ENCODE data around the gene ZNF267.

Gene ZNF267

GRCh38 chr16:31862761-31863160, 10.8 kb upstream of the ZNF267 start:
- peaks cover 17% of the 10 kb centered on the region for H3K27me3 ChIP-seq (ENCODE audit: control insufficient read depth, low read length)
- no peak overlapping the region for H3K4me3 ChIP-seq (ENCODE audit: low read length)
- H3K4me1 ChIP-seq (ENCODE audit: control insufficient read depth, low read length) = no peaks in the 10 kb centered on the region
- no peaks in the 10 kb centered on the region for H3K9me3 ChIP-seq (ENCODE audit: control insufficient read depth, insufficient read depth, low read length)
- no peaks in the 10 kb centered on the region for H3F3A ChIP-seq (ENCODE audit: control insufficient read depth, insufficient read depth)
- no peaks in the 10 kb centered on the region for H4K20me1 ChIP-seq (ENCODE audit: control insufficient read depth, insufficient read depth, low read depth, low read length)
- H3K4me2 ChIP-seq (ENCODE audit: low read length) = no peak overlapping the region
- no peaks in the 10 kb centered on the region for H3K36me3 ChIP-seq (ENCODE audit: control insufficient read depth, low read length)
- TF ChIP-seq CTCF (IDR thresholded peaks at IDR 0.05; ENCODE audit: low read depth, low read length, poor library complexity, severe bottlenecking) (no peak), EZH2phosphoT487 (IDR thresholded peaks at IDR 0.05; ENCODE audit: borderline replicate concordance, low read length) (no peak)
- H3K9me2 ChIP-seq (replicated peaks; ENCODE audit: control insufficient read depth, low read length) = no peaks in the 10 kb centered on the region
- H3K27ac ChIP-seq (ENCODE audit: low read depth, low read length) = no peak overlapping the region
- H3K79me2 ChIP-seq (ENCODE audit: control insufficient read depth, low read length) = no peaks in the 10 kb centered on the region

GRCh38 chr16:31868164-31868563, 5.4 kb upstream of the ZNF267 start:
- H3K4me2 ChIP-seq (ENCODE audit: low read length) = peak overlapping the region; percentile 79
- H3K9me3 ChIP-seq (ENCODE audit: control insufficient read depth, insufficient read depth, low read length) = no peaks in the 10 kb centered on the region
- 0 out of 2 replicates have a peak, but pooled peaks cover 1% of the 10 kb centered on the region for H3K79me2 ChIP-seq (ENCODE audit: control insufficient read depth, low read length)
- no peak overlapping the region for H3K27ac ChIP-seq (ENCODE audit: low read depth, low read length)
- peaks cover 14% of the 10 kb centered on the region for H3F3A ChIP-seq (ENCODE audit: control insufficient read depth, insufficient read depth)
- no peaks in the 10 kb centered on the region for H3K36me3 ChIP-seq (ENCODE audit: control insufficient read depth, low read length)
- TF ChIP-seq CTCF (IDR thresholded peaks at IDR 0.05; ENCODE audit: low read depth, low read length, poor library complexity, severe bottlenecking) = no peak
- TF ChIP-seq EZH2phosphoT487 (IDR thresholded peaks at IDR 0.05; ENCODE audit: borderline replicate concordance, low read length) = no peak
- no peaks in the 10 kb centered on the region for H4K20me1 ChIP-seq (ENCODE audit: control insufficient read depth, insufficient read depth, low read depth, low read length)
- no peak overlapping the region for H3K4me3 ChIP-seq (ENCODE audit: low read length)
- H3K4me1 ChIP-seq (ENCODE audit: control insufficient read depth, low read length) = peaks cover 31% of the 10 kb centered on the region
- no peaks in the 10 kb centered on the region for H3K9me2 ChIP-seq (replicated peaks; ENCODE audit: control insufficient read depth, low read length)
- peaks cover 6% of the 10 kb centered on the region; the same call in 1 of the 2 replicates for H3K27me3 ChIP-seq (ENCODE audit: control insufficient read depth, low read length)

- H3K4me1 ChIP-seq (ENCODE audit: control insufficient read depth, low read length) = peaks cover 34% of the 10 kb centered on the region
- 0 out of 2 replicates have a peak overlapping the region, but pooled peaks have one; percentile 1 for H3K27ac ChIP-seq (ENCODE audit: low read depth, low read length)
Observed at GRCh38 chr16:31868691-31869167, 4.9 kb upstream of the ZNF267 start.

More at GRCh38 chr16:31868691-31869167, 4.9 kb upstream of the ZNF267 start:
- H3K9me2 ChIP-seq (replicated peaks; ENCODE audit: control insufficient read depth, low read length) = no peaks in the 10 kb centered on the region
- peaks cover 14% of the 10 kb centered on the region for H3F3A ChIP-seq (ENCODE audit: control insufficient read depth, insufficient read depth)
- H4K20me1 ChIP-seq (ENCODE audit: control insufficient read depth, insufficient read depth, low read depth, low read length) = no peaks in the 10 kb centered on the region
- peak overlapping the region; percentile 68 for H3K4me3 ChIP-seq (ENCODE audit: low read length)
- H3K27me3 ChIP-seq (ENCODE audit: control insufficient read depth, low read length) = peaks cover 6% of the 10 kb centered on the region; the same call in 1 of the 2 replicates
- peak overlapping the region; percentile 79 for H3K4me2 ChIP-seq (ENCODE audit: low read length)
- H3K36me3 ChIP-seq (ENCODE audit: control insufficient read depth, low read length) = peaks cover under 1% of the 10 kb centered on the region
- H3K9me3 ChIP-seq (ENCODE audit: control insufficient read depth, insufficient read depth, low read length) = no peaks in the 10 kb centered on the region
- TF ChIP-seq CTCF (IDR thresholded peaks at IDR 0.05; ENCODE audit: low read depth, low read length, poor library complexity, severe bottlenecking) (peak; percentile 78), EZH2phosphoT487 (IDR thresholded peaks at IDR 0.05; ENCODE audit: borderline replicate concordance, low read length) (no peak)
- H3K79me2 ChIP-seq (ENCODE audit: control insufficient read depth, low read length) = peaks cover 4% of the 10 kb centered on the region
